Activated CD4-positive, alpha-beta T cell treated with anti-CD3 and anti-CD28 coated beads for 1 hour (primary cell): ENCODE data around the gene ANKS6.
A peak's percentile ranks its signal among the peaks of the same experiment; 100 is the strongest.

ENCODE experiments used
- DNase-seq: peaks from one replicate; pipeline ENCODE4 v3.0.0-alpha.2; 2020

ANKS6 gene

DNA sequence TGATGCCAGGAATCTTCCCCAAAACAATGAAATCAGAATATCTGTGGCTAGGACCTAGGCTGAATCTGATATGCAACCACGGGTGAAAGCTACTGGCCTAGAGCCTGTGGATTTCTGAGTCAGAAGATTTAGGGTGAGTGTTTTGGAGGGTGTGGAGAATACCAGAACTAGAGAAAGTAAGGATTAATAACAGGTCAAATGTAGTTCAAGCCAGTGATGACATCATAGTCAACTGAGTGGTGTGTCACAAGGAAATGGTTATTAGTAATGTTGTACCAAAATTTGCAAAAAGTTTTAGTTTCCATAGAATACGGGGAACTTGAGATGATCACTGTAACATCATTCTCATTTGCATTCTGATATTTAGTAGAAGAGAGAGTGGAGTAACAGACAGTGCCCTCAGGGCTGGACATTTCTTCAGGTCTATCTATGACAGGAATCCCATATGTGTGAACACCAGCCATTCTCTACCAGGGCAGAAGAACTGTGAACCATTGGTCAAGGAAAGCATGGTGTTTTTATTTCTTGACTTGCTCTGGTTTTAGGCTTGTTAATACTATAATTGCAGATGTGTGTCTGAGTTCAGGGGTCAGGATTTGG lies 14.8 kb upstream of the ANKS6 start:
- DNase-seq: no peak

DNA sequence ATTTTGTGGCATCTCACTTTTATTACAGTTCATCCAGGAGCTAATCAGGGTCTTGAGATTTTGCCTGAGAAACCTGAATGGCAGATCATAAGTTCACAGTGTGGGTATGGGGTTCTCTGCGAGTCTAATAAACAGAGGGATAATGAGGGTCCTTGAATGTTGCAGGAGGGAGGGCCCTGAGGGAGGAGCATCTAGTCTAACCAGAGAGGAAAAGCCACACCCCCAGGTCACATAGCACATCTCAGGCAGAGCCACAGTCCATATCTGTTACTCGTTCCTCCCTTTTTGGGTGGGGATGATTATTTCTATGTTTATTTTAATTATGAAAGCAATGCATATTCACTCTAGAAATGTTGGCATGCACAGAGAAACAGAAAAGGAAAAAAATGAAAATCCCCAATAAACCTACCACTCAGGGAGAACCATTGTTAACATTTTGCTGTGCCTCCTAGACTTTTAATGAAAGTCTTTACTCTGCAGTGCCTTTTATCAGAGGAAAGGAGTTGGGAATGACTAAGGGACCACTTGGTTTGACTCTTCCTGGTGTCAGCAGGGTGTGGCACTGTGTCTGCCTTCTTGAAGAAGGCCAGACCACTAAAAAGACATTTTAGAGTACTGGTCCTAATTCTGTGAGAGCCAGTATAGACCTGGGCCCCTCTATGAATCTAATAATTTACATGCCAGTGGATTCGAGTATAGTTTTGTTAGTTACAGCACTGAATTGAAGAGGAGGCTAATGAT lies 13.9 kb upstream of the ANKS6 start:
- DNase-seq: no peak

DNA sequence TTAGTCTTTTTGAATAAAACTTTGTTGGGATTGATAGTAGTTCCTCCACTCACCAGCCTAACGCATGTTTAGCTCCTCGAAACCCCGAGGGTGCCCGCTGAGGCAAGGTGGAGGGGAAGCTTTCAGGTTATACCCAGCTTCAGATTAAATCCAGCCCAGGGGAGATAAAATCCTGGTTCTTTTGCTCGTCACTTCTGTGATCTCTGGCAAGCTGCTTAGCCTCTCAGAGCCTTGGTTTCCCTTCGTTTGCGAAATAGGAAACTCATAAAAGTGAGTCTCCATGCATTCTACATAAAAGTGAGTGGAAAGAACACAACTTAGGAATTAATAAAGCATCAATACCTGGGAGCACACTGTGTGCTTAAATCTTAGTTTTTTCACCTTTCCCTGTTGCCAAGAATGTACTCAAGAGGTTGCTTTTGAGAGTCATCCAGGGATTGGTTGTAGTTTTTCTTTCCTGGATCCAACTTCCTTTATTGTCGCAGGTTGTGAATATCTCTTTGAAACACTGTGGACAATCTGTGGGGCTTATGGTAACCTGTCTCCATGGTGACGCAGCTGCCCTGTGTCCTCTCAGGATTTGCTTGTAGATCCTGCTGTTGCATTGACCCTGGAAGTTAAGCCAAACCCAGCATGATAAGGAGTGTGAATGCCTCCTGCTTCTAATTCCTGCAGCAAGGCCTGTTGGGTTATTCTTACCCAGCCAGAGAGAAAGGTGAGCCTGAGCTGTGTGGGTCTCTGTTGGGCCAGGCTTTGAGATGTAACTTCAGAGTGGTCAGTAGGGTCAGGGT lies 13.2 kb upstream of the ANKS6 start:
- no peak for DNase-seq

DNA sequence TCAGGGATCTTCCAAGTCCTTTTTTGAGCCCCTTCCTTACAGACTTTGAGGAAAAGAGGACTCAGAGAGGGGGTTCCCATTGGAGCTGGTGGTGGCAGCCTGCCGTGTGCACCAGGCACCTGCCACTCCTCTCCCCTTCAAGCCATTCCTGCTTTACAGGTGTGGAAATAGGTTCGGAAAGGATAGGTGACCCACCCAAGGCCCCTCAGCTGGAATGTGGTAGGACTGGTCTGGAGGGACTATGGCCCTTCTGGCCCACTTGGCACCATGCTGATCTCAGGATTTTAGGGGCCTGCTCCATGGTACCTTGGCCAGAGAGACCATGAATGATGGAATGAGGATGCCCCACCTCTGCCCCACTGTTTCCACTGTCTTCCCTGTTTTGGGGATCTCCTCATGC lies 12.5 kb upstream of the ANKS6 start:
- DNase-seq: no peak

- no peak for DNase-seq
Measured at GRCh38 chr9:98808411-98808815, 12.1 kb upstream of the ANKS6 start.

- no peak for DNase-seq
Measured at GRCh38 chr9:98807814-98808195, 11.4 kb upstream of the ANKS6 start.

DNA sequence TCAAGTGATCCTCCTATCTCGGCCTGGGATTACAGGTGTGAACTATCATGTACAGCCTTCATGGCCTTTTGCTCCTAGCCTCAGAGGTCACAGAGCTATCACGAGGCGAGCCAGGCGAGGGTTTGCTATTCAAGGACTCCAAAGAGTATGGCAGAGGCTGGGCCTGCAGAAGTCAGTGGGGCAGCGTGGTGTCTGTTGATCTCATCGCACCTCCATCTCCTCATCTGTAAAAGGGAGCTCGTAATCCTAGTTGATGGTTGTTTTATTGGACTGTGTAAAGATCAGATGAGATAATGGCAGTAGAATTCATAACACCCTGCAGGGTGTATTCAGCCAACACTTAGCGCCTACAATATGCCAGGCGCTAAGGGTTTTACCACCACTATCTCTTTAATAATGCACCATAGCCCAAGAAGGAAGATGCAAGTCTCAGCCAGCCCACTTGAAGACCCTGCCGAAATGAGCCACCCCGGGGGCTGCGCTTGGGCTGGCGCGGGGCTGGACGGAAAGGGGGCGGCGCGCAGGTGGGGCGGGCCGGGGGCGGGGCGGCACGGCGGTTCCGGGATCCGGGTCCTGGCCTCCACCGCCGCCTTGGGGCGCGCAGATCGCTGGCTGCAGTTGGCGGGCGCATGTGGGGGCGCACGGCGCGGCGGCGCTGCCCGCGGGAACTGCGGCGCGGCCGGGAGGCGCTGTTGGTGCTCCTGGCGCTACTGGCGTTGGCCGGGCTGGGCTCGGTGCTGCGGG lies 10.9 kb upstream of the ANKS6 start, which contains the start of gene GALNT12:
Gene GALNT12 (plus strand): TSS at position 601 of the 744 bp plus-strand sequence. CDS start 29 bp downstream, at position 630.
- peak; percentile 26 for DNase-seq

- no peak for DNase-seq
Measured at GRCh38 chr9:98806394-98807035, 10.2 kb upstream of the ANKS6 start.

GRCh38 chr9:98805506-98806272 lies 9.3 kb upstream of the ANKS6 start:
- no peak for DNase-seq

GRCh38 chr9:98804083-98804482 lies 7.7 kb upstream of the ANKS6 start:
- DNase-seq: no peak

GRCh38 chr9:98801969-98802371 lies 5.6 kb upstream of the ANKS6 start:
- DNase-seq: no peak

DNA sequence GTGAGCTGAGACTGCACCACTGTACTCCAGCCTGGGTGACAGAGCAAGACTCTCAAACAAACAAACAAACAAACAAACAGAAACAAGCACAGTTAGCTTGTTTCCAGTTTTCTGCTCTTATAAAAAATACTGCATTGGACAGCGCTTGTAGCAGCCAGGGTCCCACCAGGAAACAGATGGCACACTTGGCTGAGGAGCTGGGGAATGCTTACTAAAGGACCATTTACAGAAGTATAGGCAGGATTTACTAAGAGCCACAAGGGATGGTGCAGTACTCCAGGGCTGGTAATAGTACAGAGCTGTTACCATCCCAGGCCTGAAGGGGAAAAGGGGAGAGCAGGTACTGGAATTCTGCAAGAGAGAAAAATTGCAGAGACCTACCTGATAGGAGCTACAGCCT lies 5.2 kb upstream of the ANKS6 start:
- DNase-seq: no peak

DNA sequence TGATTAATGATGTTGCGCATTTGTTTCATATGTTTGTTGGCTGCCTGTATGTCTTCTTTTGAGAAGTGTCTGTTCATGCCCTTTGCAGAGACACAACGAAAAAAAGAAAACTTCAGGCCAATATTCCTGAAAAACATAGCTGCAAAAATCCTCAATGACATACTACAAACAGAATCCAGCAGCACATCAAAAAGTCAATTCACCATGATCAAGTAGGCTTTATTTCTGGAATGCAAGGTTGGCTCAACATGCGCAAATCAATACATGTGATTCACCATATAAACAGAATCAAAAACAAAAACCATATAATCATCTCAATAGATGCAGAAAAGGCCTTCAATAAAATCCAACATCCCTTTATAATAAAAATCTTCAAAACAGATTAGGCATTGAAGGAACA lies 1.9 kb upstream of the ANKS6 start:
- no peak for DNase-seq

- no peak for DNase-seq
Measured at GRCh38 chr9:98797491-98797890, 1.1 kb upstream of the ANKS6 start.

- DNase-seq: no peak
Measured at GRCh38 chr9:98795970-98796363, 388 bp downstream of the ANKS6 start.

GRCh38 chr9:98795295-98795955 lies 930 bp downstream of the ANKS6 start:
- no peak for DNase-seq

GRCh38 chr9:98794802-98795201 lies 1.6 kb downstream of the ANKS6 start:
- DNase-seq: no peak

DNA sequence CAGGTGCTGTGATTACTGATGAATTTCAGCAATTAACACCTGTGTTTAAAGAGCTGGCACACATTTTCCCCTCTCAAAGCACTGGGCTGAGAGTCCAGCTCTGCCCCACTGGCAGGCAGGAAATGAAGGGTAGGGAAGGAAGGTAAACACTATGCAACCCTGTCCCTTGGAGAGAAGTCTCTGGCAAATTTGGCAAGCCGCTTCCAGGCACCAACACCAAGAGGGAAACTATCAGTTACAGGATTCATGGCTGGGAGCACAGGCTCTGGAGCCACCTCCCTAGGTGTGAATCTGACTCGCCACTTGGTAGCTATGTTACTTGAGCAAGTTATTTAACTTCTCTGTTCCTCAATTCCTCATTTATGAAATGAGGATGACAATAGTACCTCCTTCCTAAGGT lies 3.3 kb downstream of the ANKS6 start:
- DNase-seq: no peak

GRCh38 chr9:98791608-98792490 lies 4.5 kb downstream of the ANKS6 start:
- no peak for DNase-seq
